ENCODE data around the gene LRRC75A.

DNA sequence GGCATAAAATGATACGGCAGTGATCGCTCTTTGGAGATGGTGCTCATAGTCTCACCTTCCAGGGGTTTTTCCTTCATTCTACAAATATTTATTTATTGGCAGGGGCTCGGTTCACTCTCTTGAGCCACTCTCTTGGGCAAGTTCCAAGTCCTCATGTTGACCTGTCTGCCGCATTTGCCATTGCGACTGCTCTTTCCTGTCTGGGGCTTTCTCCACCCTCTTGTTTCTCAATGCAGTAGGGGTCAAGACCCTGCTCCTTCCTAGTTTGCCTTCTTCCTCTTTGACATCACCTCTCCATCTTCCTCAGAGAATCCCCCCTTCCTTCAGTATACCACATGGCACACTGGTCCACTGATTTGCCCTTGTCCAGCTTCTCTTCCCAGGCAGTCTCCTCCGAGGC is 21.9 kb upstream of the LRRC75A start:
- TF ChIP-seq, protein P1, sequence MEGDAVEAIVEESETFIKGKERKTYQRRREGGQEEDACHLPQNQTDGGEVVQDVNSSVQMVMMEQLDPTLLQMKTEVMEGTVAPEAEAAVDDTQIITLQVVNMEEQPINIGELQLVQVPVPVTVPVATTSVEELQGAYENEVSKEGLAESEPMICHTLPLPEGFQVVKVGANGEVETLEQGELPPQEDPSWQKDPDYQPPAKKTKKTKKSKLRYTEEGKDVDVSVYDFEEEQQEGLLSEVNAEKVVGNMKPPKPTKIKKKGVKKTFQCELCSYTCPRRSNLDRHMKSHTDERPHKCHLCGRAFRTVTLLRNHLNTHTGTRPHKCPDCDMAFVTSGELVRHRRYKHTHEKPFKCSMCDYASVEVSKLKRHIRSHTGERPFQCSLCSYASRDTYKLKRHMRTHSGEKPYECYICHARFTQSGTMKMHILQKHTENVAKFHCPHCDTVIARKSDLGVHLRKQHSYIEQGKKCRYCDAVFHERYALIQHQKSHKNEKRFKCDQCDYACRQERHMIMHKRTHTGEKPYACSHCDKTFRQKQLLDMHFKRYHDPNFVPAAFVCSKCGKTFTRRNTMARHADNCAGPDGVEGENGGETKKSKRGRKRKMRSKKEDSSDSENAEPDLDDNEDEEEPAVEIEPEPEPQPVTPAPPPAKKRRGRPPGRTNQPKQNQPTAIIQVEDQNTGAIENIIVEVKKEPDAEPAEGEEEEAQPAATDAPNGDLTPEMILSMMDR (IDR thresholded peaks at IDR 0.05) = no peak
- TF ChIP-seq POLR2A (IDR thresholded peaks at IDR 0.05) (no peak), POLR2AphosphoS5 (IDR thresholded peaks at IDR 0.05) (no peak)
